Stomach (tissue), 4 donors: ENCODE results near the gene MAMDC2.

Experiments
- EP300 ChIP-seq: sonication (generic); formaldehyde crosslinking; IDR thresholded peaks from one replicate; pipeline ENCODE4 v1.6.1; 2017; ENCODE audit warnings: antibody characterized with exemption
- POLR2A ChIP-seq, 4 donors: fragments of 450-650 bp; IDR thresholded peaks; one replicate each; pipeline ENCODE4 v1.6.1; 2016; ENCODE audit warnings: antibody characterized with exemption in 4 of 4, control low read depth in 2 of 4, mild to moderate bottlenecking in 1 of 4, moderate library complexity in 1 of 4
- TF ChIP-seq, protein P1 (sequence below), 7 experiments: fragments of 450-650 bp in 4 of 7; fragments of 200-600 bp in 3 of 7; sonication (generic) in 3 of 7; IDR thresholded peaks; one replicate each; pipeline ENCODE4 v1.5.1; 2016 to 2019; ENCODE audit warnings: antibody characterized with exemption in 7 of 7, control low read depth in 2 of 7, mild to moderate bottlenecking in 1 of 7

DNA sequence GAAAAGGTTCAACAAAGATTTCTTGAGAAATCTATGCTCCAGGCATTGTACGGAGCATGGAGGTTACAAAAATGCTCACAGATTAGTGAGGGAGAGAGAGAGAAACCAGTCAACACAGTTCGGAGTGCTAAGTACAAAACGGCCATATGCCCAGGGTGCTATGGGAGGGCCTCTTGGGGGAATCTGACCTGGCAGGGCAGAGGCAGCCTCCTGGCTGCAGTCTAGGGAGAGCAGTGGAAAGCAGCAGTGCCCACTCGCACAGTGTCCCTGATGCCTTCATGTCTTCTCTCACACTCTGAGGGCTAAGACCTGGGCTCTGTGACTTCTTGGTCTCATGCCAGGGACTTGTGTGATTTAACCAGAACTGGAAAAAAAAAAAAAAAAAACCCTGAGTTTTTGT lies 185.4 kb downstream of the MAMDC2 start:
- no peak for TF ChIP-seq POLR2A (IDR thresholded peaks at IDR 0.05)
- TF ChIP-seq, protein P1, sequence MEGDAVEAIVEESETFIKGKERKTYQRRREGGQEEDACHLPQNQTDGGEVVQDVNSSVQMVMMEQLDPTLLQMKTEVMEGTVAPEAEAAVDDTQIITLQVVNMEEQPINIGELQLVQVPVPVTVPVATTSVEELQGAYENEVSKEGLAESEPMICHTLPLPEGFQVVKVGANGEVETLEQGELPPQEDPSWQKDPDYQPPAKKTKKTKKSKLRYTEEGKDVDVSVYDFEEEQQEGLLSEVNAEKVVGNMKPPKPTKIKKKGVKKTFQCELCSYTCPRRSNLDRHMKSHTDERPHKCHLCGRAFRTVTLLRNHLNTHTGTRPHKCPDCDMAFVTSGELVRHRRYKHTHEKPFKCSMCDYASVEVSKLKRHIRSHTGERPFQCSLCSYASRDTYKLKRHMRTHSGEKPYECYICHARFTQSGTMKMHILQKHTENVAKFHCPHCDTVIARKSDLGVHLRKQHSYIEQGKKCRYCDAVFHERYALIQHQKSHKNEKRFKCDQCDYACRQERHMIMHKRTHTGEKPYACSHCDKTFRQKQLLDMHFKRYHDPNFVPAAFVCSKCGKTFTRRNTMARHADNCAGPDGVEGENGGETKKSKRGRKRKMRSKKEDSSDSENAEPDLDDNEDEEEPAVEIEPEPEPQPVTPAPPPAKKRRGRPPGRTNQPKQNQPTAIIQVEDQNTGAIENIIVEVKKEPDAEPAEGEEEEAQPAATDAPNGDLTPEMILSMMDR (IDR thresholded peaks at IDR 0.05), result no peak
- no peak for TF ChIP-seq EP300
